ENCODE data around the gene MRPS23. TPM values are rescaled to one million over a fixed set of nuclear protein-coding genes. Genes with fewer than 3 reads are reported as not detected.

MRPS23 gene
- total RNA-seq, 1 donor from 2014 or later, result 28.3 TPM

GRCh38 chr17:57823469-57824401 lies 26.1 kb downstream of the MRPS23 start:
- H3K4me1 Mint-ChIP-seq (ENCODE audit: unreplicated experiment), result no peaks in the 10 kb centered on the region
- no peak overlapping the region for H3K27ac Mint-ChIP-seq (ENCODE audit: unreplicated experiment)
- DNase-seq (ENCODE audit: extremely low spot score, unreplicated experiment), result no peak
- H3K9me3 Mint-ChIP-seq (ENCODE audit: unreplicated experiment), result no peaks in the 10 kb centered on the region
- H3K27me3 Mint-ChIP-seq (ENCODE audit: unreplicated experiment), result peaks cover 15% of the 10 kb centered on the region
- no peak for TF ChIP-seq CTCF (IDR thresholded peaks at IDR 0.05)
- no peak overlapping the region for H3K4me3 Mint-ChIP-seq (ENCODE audit: unreplicated experiment)
- H3K36me3 Mint-ChIP-seq (ENCODE audit: unreplicated experiment), result no peaks in the 10 kb centered on the region

- TF ChIP-seq CTCF (IDR thresholded peaks at IDR 0.05), result no peak
- Mint-ChIP-seq H3K27ac (ENCODE audit: unreplicated experiment) (no peak overlapping the region), H3K9me3 (ENCODE audit: unreplicated experiment) (no peaks in the 10 kb centered on the region), H3K4me3 (ENCODE audit: unreplicated experiment) (no peak overlapping the region), H3K27me3 (ENCODE audit: unreplicated experiment) (peaks cover 40% of the 10 kb centered on the region), H3K4me1 (ENCODE audit: unreplicated experiment) (no peaks in the 10 kb centered on the region), H3K36me3 (ENCODE audit: unreplicated experiment) (no peaks in the 10 kb centered on the region)
- no peak for DNase-seq (ENCODE audit: extremely low spot score, unreplicated experiment)
These were observed 30.0 kb downstream of the MRPS23 start for GRCh38 chr17:57819867-57820266.

- no peaks in the 10 kb centered on the region for H3K9me3 Mint-ChIP-seq (ENCODE audit: unreplicated experiment)
- no peaks in the 10 kb centered on the region for H3K36me3 Mint-ChIP-seq (ENCODE audit: unreplicated experiment)
- no peak overlapping the region for H3K27ac Mint-ChIP-seq (ENCODE audit: unreplicated experiment)
- peaks cover 6% of the 10 kb centered on the region for H3K4me1 Mint-ChIP-seq (ENCODE audit: unreplicated experiment)
- no peak for DNase-seq (ENCODE audit: extremely low spot score, unreplicated experiment)
- no peak overlapping the region for H3K4me3 Mint-ChIP-seq (ENCODE audit: unreplicated experiment)
- no peak for TF ChIP-seq CTCF (IDR thresholded peaks at IDR 0.05)
- H3K27me3 Mint-ChIP-seq (ENCODE audit: unreplicated experiment), result peaks cover 43% of the 10 kb centered on the region
These were observed 30.6 kb downstream of the MRPS23 start for GRCh38 chr17:57819285-57819684.

GRCh38 chr17:57818066-57818465 lies 31.8 kb downstream of the MRPS23 start:
- no peak for DNase-seq (ENCODE audit: extremely low spot score, unreplicated experiment)
- Mint-ChIP-seq H3K27ac (ENCODE audit: unreplicated experiment) (no peak overlapping the region), H3K36me3 (ENCODE audit: unreplicated experiment) (no peaks in the 10 kb centered on the region), H3K4me3 (ENCODE audit: unreplicated experiment) (no peak overlapping the region), H3K9me3 (ENCODE audit: unreplicated experiment) (no peaks in the 10 kb centered on the region), H3K27me3 (ENCODE audit: unreplicated experiment) (peaks cover 45% of the 10 kb centered on the region), H3K4me1 (ENCODE audit: unreplicated experiment) (peaks cover 13% of the 10 kb centered on the region)
- no peak for TF ChIP-seq CTCF (IDR thresholded peaks at IDR 0.05)

GRCh38 chr17:57817299-57817698 lies 32.5 kb downstream of the MRPS23 start:
- H3K9me3 Mint-ChIP-seq (ENCODE audit: unreplicated experiment), result no peaks in the 10 kb centered on the region
- no peak overlapping the region for H3K4me3 Mint-ChIP-seq (ENCODE audit: unreplicated experiment)
- no peak for DNase-seq (ENCODE audit: extremely low spot score, unreplicated experiment)
- no peaks in the 10 kb centered on the region for H3K36me3 Mint-ChIP-seq (ENCODE audit: unreplicated experiment)
- H3K27me3 Mint-ChIP-seq (ENCODE audit: unreplicated experiment), result peaks cover 45% of the 10 kb centered on the region
- TF ChIP-seq CTCF (IDR thresholded peaks at IDR 0.05), result no peak
- H3K4me1 Mint-ChIP-seq (ENCODE audit: unreplicated experiment), result peaks cover 13% of the 10 kb centered on the region
- H3K27ac Mint-ChIP-seq (ENCODE audit: unreplicated experiment), result no peak overlapping the region

Measured in osteocyte (in vitro differentiated cells).